Measurements from ENCODE around the gene DSPP.

Gene DSPP

DNA sequence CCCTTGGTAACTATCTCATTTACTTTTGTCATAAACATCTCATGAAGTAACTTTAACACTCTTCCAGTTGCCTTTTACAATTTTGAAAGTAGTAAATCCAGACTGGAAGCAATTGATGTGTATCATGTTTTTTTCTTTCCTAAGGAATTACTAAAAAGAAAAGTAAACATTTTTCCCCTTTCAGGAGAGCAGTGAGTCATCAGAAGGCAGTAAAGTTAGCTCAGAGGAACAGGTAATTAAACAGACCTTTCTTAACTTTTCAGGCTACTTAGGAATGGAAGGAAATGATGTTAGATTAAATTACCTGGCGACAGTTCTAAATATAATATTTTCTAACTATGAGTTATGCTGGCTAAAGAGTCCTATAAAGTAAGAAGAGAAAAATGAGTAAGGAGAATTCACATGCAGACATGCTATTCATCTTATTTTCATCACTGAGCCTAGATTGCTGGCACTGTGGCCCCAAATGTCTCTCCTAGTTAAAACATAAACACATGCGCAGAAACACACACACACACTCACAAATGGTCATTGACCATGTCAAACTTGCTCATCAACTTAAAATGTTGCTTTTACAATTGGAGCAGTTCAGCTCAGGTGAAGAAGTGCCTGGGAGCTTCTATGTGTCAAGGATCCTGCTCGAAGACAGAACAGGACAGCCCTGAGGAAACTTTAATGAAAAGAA lies 51.1 kb downstream of the DSPP start:
- DNase-seq = no peak
- H3K27ac ChIP-seq = peak overlapping the region; percentile 11 to 43
- no peak overlapping the region for H3K4me3 ChIP-seq
- intact Hi-C loops (cut with DNase I; ENCODE audit: low total_unique reads) = no loop called here
- no peaks in the 10 kb centered on the region for H3K27me3 ChIP-seq
- TF ChIP-seq, protein P1, sequence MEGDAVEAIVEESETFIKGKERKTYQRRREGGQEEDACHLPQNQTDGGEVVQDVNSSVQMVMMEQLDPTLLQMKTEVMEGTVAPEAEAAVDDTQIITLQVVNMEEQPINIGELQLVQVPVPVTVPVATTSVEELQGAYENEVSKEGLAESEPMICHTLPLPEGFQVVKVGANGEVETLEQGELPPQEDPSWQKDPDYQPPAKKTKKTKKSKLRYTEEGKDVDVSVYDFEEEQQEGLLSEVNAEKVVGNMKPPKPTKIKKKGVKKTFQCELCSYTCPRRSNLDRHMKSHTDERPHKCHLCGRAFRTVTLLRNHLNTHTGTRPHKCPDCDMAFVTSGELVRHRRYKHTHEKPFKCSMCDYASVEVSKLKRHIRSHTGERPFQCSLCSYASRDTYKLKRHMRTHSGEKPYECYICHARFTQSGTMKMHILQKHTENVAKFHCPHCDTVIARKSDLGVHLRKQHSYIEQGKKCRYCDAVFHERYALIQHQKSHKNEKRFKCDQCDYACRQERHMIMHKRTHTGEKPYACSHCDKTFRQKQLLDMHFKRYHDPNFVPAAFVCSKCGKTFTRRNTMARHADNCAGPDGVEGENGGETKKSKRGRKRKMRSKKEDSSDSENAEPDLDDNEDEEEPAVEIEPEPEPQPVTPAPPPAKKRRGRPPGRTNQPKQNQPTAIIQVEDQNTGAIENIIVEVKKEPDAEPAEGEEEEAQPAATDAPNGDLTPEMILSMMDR (IDR thresholded peaks at IDR 0.05) = no peak
- H3K36me3 ChIP-seq = no peaks in the 10 kb centered on the region
- no peaks in the 10 kb centered on the region for H3K9me3 ChIP-seq
- H3K4me1 ChIP-seq = peaks cover 0 to 41% (median 16%) of the 10 kb centered on the region in 4 donors

DNA sequence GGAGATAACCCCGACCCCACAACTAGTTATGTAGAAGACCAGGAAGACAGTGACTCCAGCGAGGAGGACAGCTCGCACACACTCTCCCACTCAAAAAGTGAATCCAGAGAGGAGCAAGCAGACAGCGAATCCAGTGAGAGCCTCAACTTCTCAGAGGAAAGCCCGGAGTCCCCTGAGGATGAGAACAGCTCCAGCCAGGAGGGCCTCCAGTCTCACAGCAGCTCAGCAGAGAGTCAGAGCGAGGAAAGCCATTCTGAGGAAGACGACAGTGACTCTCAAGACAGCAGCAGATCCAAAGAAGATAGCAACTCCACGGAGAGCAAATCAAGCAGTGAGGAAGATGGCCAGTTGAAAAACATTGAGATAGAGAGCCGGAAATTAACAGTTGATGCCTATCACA lies 54.5 kb downstream of the DSPP start:
- H3K4me1 ChIP-seq = peaks cover 0 to 21% (median 9%) of the 10 kb centered on the region in 4 donors
- H3K9me3 ChIP-seq = no peaks in the 10 kb centered on the region
- TF ChIP-seq, protein P1 (IDR thresholded peaks at IDR 0.05) = no peak
- no peaks in the 10 kb centered on the region for H3K27me3 ChIP-seq
- DNase-seq = no peak
- intact Hi-C loops (cut with DNase I; ENCODE audit: low total_unique reads) = no loop called here
- H3K4me3 ChIP-seq = no peak overlapping the region
- H3K27ac ChIP-seq = no peak overlapping the region
- no peaks in the 10 kb centered on the region for H3K36me3 ChIP-seq

Data from tibial artery (tissue), 4 donors.